ENCODE measurements around the gene C1orf174. TPM values are rescaled to one million over a fixed set of nuclear protein-coding genes. Genes with fewer than 3 reads are reported as not detected.

C1orf174 gene
- total and polyA plus RNA-seq, 2 of the 13 experiments (the other 11 are each of a cell fraction or from before 2014, with no cell fraction given): 21.6 to 31.4 TPM

GRCh38 chr1:3910049-3910731, 10.1 kb upstream of the C1orf174 start:
- DNase-seq (ENCODE audit: low spot score): no peak
- Histone ChIP-seq H3K9me3 (ENCODE audit: low read length) (no peaks in the 10 kb centered on the region), H3K79me2 (ENCODE audit: insufficient read depth, low read length) (no peaks in the 10 kb centered on the region), H3K4me1 (ENCODE audit: insufficient read depth, low read length) (peaks cover 26% of the 10 kb centered on the region), H3K27ac (ENCODE audit: extremely low read length, insufficient read depth, low read length) (no peak overlapping the region), H4K20me1 (ENCODE audit: insufficient read depth, low read length) (peaks cover 3% of the 10 kb centered on the region; the same call in 1 of the 2 replicates), H2AFZ (ENCODE audit: low read length) (no peak overlapping the region), H3K36me3 (replicated peaks in 1 of 2; ENCODE audit: control insufficient read depth in 1 of 2, insufficient read depth in 2 of 2, low read length in 2 of 2) (no peaks in the 10 kb centered on the region), H3K27me3 (ENCODE audit: control insufficient read depth in 1 of 2, insufficient read depth in 2 of 2, low read length in 2 of 2) (no peaks in the 10 kb centered on the region), H3K4me3 (replicated peaks in 1 of 3; ENCODE audit: insufficient read depth in 1 of 3, low read depth in 2 of 3, low read length in 3 of 3) (no peak overlapping the region), H3K4me2 (ENCODE audit: low read depth, low read length) (no peak overlapping the region), H3K9ac (ENCODE audit: insufficient read depth, low read depth, low read length) (no peak overlapping the region)
- ChIA-PET CTCF (ENCODE audit: low intra/inter-chr PET ratio, low total read pairs) (interaction anchor here (1.0 kb wide), 1 partner anchor 916 kb away, joined by 3 read pairs; no protein-coding TSS in a partner anchor), POLR2A (no interaction called here)
- in situ Hi-C loops (cut with HindIII; ENCODE audit: extremely low pct_ligation_motif_present, low pct_unique_long_range_greater_than_20kb) (loop anchor here (25.0 kb wide), 1 partner anchor 152 kb away; no protein-coding TSS in a partner anchor), intact Hi-C loops (cut with micrococcal nuclease; ENCODE audit: unreplicated experiment) (no loop called here)
- WGBS (ENCODE audit: low lambda C conversion rate): 89% methylated on average over 5 of the region's 30 CpGs
- no peak for ATAC-seq
- TF ChIP-seq AGO2 (optimal IDR thresholded peaks at IDR 0.05; ENCODE audit: low read depth, low read length) (peak; percentile 78), ZNF510 (CRISPR knock-in tag; IDR thresholded peaks at IDR 0.05; ENCODE audit: low read depth) (no peak), FOSL2 (CRISPR knock-in tag; IDR thresholded peaks at IDR 0.05) (no peak)
- FAIRE-seq: no peak
- BruUV-seq (replicated peaks): no TSS peak

GRCh38 chr1:3909615-3910014, 9.5 kb upstream of the C1orf174 start:
- ATAC-seq (no peak), DNase-seq (ENCODE audit: low spot score) (no peak), FAIRE-seq (no peak)
- WGBS (ENCODE audit: low lambda C conversion rate): 54% methylated on average over 3 of the region's 7 CpGs
- no peak overlapping the region for H3K9ac ChIP-seq (ENCODE audit: insufficient read depth, low read depth, low read length)
- no peak overlapping the region for H3K4me2 ChIP-seq (ENCODE audit: low read depth, low read length)
- no peaks in the 10 kb centered on the region for H3K79me2 ChIP-seq (ENCODE audit: insufficient read depth, low read length)
- intact Hi-C loops (cut with micrococcal nuclease; ENCODE audit: unreplicated experiment): loop anchor here (10.0 kb wide), 1 partner anchor 135 kb away; the partner anchor contains the start of gene SMIM1
- H3K36me3 ChIP-seq (replicated peaks in 1 of 2; ENCODE audit: control insufficient read depth in 1 of 2, insufficient read depth in 2 of 2, low read length in 2 of 2): no peaks in the 10 kb centered on the region
- peaks cover 3% of the 10 kb centered on the region; the same call in 1 of the 2 replicates for H4K20me1 ChIP-seq (ENCODE audit: insufficient read depth, low read length)
- ChIA-PET CTCF (ENCODE audit: low intra/inter-chr PET ratio, low total read pairs) (no interaction called here), POLR2A (no interaction called here)
- H3K9me3 ChIP-seq (ENCODE audit: low read length): no peaks in the 10 kb centered on the region
- peaks cover 31% of the 10 kb centered on the region for H3K4me1 ChIP-seq (ENCODE audit: insufficient read depth, low read length)
- BruUV-seq (replicated peaks): no TSS peak
- H2AFZ ChIP-seq (ENCODE audit: low read length): no peak overlapping the region
- H3K4me3 ChIP-seq (replicated peaks in 1 of 3; ENCODE audit: insufficient read depth in 1 of 3, low read depth in 2 of 3, low read length in 3 of 3): no peak overlapping the region
- no peak overlapping the region for H3K27ac ChIP-seq (ENCODE audit: extremely low read length, insufficient read depth, low read length)
- TF ChIP-seq MIER2 (CRISPR knock-in tag; IDR thresholded peaks at IDR 0.05) (no peak), ZXDC (CRISPR knock-in tag; IDR thresholded peaks at IDR 0.05) (no peak), ZNF703 (CRISPR knock-in tag; IDR thresholded peaks at IDR 0.05; ENCODE audit: borderline replicate concordance) (no peak), ZNF740 (CRISPR knock-in tag; IDR thresholded peaks at IDR 0.05) (no peak), ZNF816 (CRISPR knock-in tag; IDR thresholded peaks at IDR 0.05; ENCODE audit: borderline replicate concordance) (no peak), NCOA5 (CRISPR knock-in tag; IDR thresholded peaks at IDR 0.05) (no peak), ZNF232 (CRISPR knock-in tag; IDR thresholded peaks at IDR 0.05; ENCODE audit: borderline replicate concordance) (no peak), MAFF (IDR thresholded peaks at IDR 0.05; ENCODE audit: low read depth, low read length) (no peak), HDAC6 (IDR thresholded peaks at IDR 0.05; ENCODE audit: low read depth, low read length) (no peak)
- in situ Hi-C loops (cut with HindIII; ENCODE audit: extremely low pct_ligation_motif_present, low pct_unique_long_range_greater_than_20kb): loop anchor here (25.0 kb wide), 1 partner anchor 153 kb away; no protein-coding TSS in a partner anchor
- no peaks in the 10 kb centered on the region for H3K27me3 ChIP-seq (ENCODE audit: control insufficient read depth in 1 of 2, insufficient read depth in 2 of 2, low read length in 2 of 2)
